SK-N-SH (cell line): ENCODE measurements around the gene ALOX5AP. TPM values are rescaled to one million over a fixed set of nuclear protein-coding genes. Genes with fewer than 3 reads are reported as not detected.

Experiments
- CTCF ChIA-PET: fragments of 300-600, 350-600 bp; formaldehyde crosslinking; extraction: SDS; loops from one replicate; lab custom pipeline; 2021; lab: Yijun Ruan, JAX
- POLR2A ChIA-PET: fragments of 350-600 bp; sonication (Branson Sonifier 250); formaldehyde crosslinking; extraction: SDS; loops from one replicate; lab custom pipeline; 2020; ENCODE audit warnings: antibody characterized with exemption, inconsistent platforms; lab: Yijun Ruan, JAX
- DNase-seq: peaks from one replicate; pipeline ENCODE4 v3.0.0; 2012
- H2AFZ ChIP-seq: fragments of 200-600 bp; sonication (generic); 2 replicates; pipeline ENCODE4 v1.8.1; 2016; ENCODE audit warnings: antibody characterized with exemption, mild to moderate bottlenecking, low read depth
- H3F3A ChIP-seq: fragments of 200-600 bp; sonication (generic); replicated peaks from 2 replicates; pipeline ENCODE3; 2016; ENCODE audit warnings: antibody characterized with exemption, mild to moderate bottlenecking; ENCODE audit not compliant: insufficient read depth
- H3K27ac ChIP-seq, 2 experiments: fragments of 200-500 bp in 1 of 2; fragments of 200-600 bp in 1 of 2; sonication (Bioruptor generic) in 1 of 2; sonication (generic), shearing (Covaris generic) in 1 of 2; 2 replicates each; pipeline versions ENCODE4 v1.5.1 to v1.6.1; 2014 to 2016; ENCODE audit warnings: low read depth in 2 of 2, inconsistent platforms in 1 of 2, low read length in 1 of 2, mild to moderate bottlenecking in 1 of 2, mixed read lengths in 1 of 2
- H3K27me3 ChIP-seq: fragments of 200-600 bp; sonication (generic), shearing (Covaris generic); 2 replicates; pipeline ENCODE4 v1.6.1; 2016; ENCODE audit warnings: mixed run types; ENCODE audit not compliant: insufficient read depth
- H3K36me3 ChIP-seq, 2 experiments: fragments of 200-500 bp in 1 of 2; fragments of 200-600 bp in 1 of 2; sonication (Bioruptor generic) in 1 of 2; sonication (generic) in 1 of 2; replicated peaks in 1 of 2; 2 replicates each; pipeline versions ENCODE3 to v1.5.1; 2014 to 2016; ENCODE audit warnings: low read length in 1 of 2, mild to moderate bottlenecking in 1 of 2; ENCODE audit not compliant: insufficient read depth in 2 of 2, control insufficient read depth in 1 of 2
- H3K4me1 ChIP-seq, 2 experiments: fragments of 200-500 bp in 1 of 2; fragments of 200-600 bp in 1 of 2; sonication (Bioruptor generic) in 1 of 2; sonication (generic), shearing (Covaris generic) in 1 of 2; 2 replicates each; pipeline versions ENCODE4 v1.5.1 to v1.6.1; 2014 to 2016; ENCODE audit warnings: low read depth in 1 of 2, low read length in 1 of 2, mixed run types in 1 of 2; ENCODE audit not compliant: insufficient read depth in 2 of 2, control insufficient read depth in 1 of 2
- H3K4me2 ChIP-seq: fragments of 200-600 bp; sonication (generic), shearing (Covaris generic); 2 replicates; pipeline ENCODE4 v1.6.1; 2017; ENCODE audit warnings: mixed run types
- H3K4me3 ChIP-seq, 2 experiments: fragments of 200-500 bp in 1 of 2; fragments of 200-600 bp in 1 of 2; sonication (Bioruptor generic) in 1 of 2; sonication (generic), shearing (Covaris generic) in 1 of 2; 2 replicates each; pipeline versions ENCODE4 v1.5.1 to v1.8.1; 2014 to 2016; ENCODE audit warnings: low read depth in 2 of 2, inconsistent platforms in 1 of 2, low read length in 1 of 2, mild to moderate bottlenecking in 1 of 2, mixed read lengths in 1 of 2, moderate library complexity in 1 of 2
- H3K79me2 ChIP-seq: fragments of 200-600 bp; sonication (generic); 2 replicates; pipeline ENCODE4 v1.8.1; 2017; ENCODE audit warnings: mild to moderate bottlenecking; ENCODE audit not compliant: insufficient read depth
- H3K9ac ChIP-seq: fragments of 200-600 bp; sonication (generic); 2 replicates; pipeline ENCODE4 v1.6.1; 2017; ENCODE audit warnings: mixed run types
- H3K9me2 ChIP-seq: fragments of 200-600 bp; sonication (generic); 2 replicates; pipeline ENCODE4 v1.6.1; 2017; ENCODE audit warnings: mixed run types
- H3K9me3 ChIP-seq: fragments of 200-600 bp; sonication (generic); 2 replicates; pipeline ENCODE4 v1.6.1; 2017; ENCODE audit warnings: mixed run types, mild to moderate bottlenecking, moderate library complexity
- H4K20me1 ChIP-seq: fragments of 200-600 bp; sonication (generic); 2 replicates; pipeline ENCODE4 v1.6.1; 2017; ENCODE audit warnings: mild to moderate bottlenecking, mixed run types; ENCODE audit not compliant: insufficient read depth
- ELF1 ChIP-seq: IDR thresholded peaks from 2 replicates; pipeline ENCODE4 v1.4.0; 2012
- EZH2phosphoT487 ChIP-seq: fragments of 200-600 bp; sonication (generic); IDR thresholded peaks from 2 replicates; pipeline ENCODE4 v1.6.1; 2017; ENCODE audit warnings: low read depth, mixed run types, mild to moderate bottlenecking, antibody characterized with exemption, moderate library complexity, borderline replicate concordance
- FOXM1 ChIP-seq: IDR thresholded peaks from 2 replicates; pipeline ENCODE4 v1.4.0; 2012; ENCODE audit warnings: low read depth, mild to moderate bottlenecking
- GABPA ChIP-seq: IDR thresholded peaks from 2 replicates; pipeline ENCODE4 v1.4.0; 2012; ENCODE audit warnings: low read depth, mild to moderate bottlenecking
- MEF2A ChIP-seq: IDR thresholded peaks from 2 replicates; pipeline ENCODE4 v1.4.0; 2012; ENCODE audit warnings: low read depth, borderline replicate concordance
- POLR2AphosphoS5 ChIP-seq: IDR thresholded peaks from 2 replicates; pipeline ENCODE4 v1.6.1; 2012; ENCODE audit warnings: low read depth, low read length
- RCOR1 ChIP-seq: fragments of 150-350 bp; IDR thresholded peaks from 2 replicates; pipeline ENCODE4 v1.6.1; 2017; ENCODE audit warnings: antibody characterized with exemption, low read length
- SIN3A ChIP-seq: IDR thresholded peaks from 2 replicates; pipeline ENCODE4 v1.6.1; 2012; ENCODE audit warnings: low read depth, mild to moderate bottlenecking, low read length, moderate library complexity, borderline replicate concordance
- whole genome bisulfite sequencing: methylation state at CpG from one replicate; pipeline ENCODE4 v1.1.6; 2017; ENCODE audit warnings: low lambda C conversion rate; 5-methylcytosine and 5-hydroxymethylcytosine counted together
- polyA plus RNA-seq, 3 experiments: library from polyadenylated mRNA; depleted of rRNA; stranded (reverse); fragments of >200 nt; gene quantifications; 2 replicates each; pipeline ENCODE4 v1.2.3, GENCODE V29; 2012
- TF ChIP-seq, protein P1 (sequence below): IDR thresholded peaks from 2 replicates; pipeline ENCODE4 v1.4.0; 2012; ENCODE audit warnings: low read depth
- TF ChIP-seq, protein P2 (sequence below): IDR thresholded peaks from 2 replicates; pipeline ENCODE4 v1.4.0; 2012; ENCODE audit warnings: low read depth, borderline replicate concordance
- TF ChIP-seq, protein P3 (sequence below): IDR thresholded peaks from 2 replicates; pipeline ENCODE4 v1.4.0; 2012; ENCODE audit warnings: low read depth, borderline replicate concordance
- TF ChIP-seq, protein P4 (sequence below): fragments of 150-350 bp; IDR thresholded peaks from 2 replicates; pipeline ENCODE4 v1.6.1; 2016; ENCODE audit warnings: mild to moderate bottlenecking, low read depth, low read length

ALOX5AP gene
- polyA plus RNA-seq, 1 of the 3 experiments (the other 2 are of a cell fraction) = 1.3 TPM

DNA sequence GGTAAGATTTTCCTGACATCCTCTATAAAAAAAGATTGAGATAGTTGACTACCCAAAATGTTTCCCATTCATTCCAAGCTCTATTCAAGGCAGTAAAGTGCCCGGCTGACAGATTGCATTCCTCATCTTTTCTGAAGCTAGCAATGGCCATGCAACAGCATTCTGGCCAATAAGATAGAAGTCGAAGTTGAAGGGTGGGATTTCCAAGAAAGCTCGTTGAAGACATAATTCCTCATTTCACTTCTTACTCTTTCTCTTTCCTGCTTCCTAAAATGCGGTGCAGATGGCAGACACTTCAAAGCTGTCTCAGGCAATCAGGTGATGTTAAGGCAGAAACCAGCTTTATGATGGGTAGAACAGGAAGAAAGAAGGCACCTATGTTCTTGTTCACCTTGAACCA lies 13.4 kb upstream of the ALOX5AP start (continued):
- TF ChIP-seq MEF2A (no peak), EZH2phosphoT487 (no peak), FOXM1 (no peak), POLR2AphosphoS5 (no peak), RCOR1 (no peak)
- TF ChIP-seq, protein P1, sequence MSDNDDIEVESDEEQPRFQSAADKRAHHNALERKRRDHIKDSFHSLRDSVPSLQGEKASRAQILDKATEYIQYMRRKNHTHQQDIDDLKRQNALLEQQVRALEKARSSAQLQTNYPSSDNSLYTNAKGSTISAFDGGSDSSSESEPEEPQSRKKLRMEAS = no peak

DNA sequence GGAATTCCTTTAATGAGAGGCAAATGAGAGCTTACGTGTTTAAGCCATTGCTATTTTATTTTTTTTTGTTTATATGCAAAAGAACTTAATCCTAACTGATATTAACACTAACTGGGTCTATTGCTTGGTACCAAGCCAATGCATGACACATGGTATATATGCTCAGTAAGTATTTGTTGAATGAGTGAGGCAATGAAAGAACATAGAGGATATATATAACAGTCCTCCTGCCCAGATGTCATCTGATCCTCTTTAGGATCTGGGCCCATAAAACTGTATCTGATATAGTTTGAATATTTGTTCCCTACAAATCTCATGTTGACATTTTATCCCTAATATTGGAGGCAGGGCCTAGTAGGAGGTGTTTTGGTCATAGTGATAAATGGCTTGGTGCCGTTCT lies 13.0 kb upstream of the ALOX5AP start:
- no peak overlapping the region for H3K4me3 ChIP-seq
- H3F3A ChIP-seq = peaks cover 19% of the 10 kb centered on the region
- 96% methylated on average over 2 of the region's 2 CpGs for WGBS
- TF ChIP-seq RCOR1 (no peak), MEF2A (no peak), SIN3A (no peak), ELF1 (no peak), GABPA (no peak), POLR2AphosphoS5 (no peak)
- TF ChIP-seq, protein P2, sequence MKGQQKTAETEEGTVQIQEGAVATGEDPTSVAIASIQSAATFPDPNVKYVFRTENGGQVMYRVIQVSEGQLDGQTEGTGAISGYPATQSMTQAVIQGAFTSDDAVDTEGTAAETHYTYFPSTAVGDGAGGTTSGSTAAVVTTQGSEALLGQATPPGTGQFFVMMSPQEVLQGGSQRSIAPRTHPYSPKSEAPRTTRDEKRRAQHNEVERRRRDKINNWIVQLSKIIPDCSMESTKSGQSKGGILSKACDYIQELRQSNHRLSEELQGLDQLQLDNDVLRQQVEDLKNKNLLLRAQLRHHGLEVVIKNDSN = no peak
- TF ChIP-seq, protein P3, sequence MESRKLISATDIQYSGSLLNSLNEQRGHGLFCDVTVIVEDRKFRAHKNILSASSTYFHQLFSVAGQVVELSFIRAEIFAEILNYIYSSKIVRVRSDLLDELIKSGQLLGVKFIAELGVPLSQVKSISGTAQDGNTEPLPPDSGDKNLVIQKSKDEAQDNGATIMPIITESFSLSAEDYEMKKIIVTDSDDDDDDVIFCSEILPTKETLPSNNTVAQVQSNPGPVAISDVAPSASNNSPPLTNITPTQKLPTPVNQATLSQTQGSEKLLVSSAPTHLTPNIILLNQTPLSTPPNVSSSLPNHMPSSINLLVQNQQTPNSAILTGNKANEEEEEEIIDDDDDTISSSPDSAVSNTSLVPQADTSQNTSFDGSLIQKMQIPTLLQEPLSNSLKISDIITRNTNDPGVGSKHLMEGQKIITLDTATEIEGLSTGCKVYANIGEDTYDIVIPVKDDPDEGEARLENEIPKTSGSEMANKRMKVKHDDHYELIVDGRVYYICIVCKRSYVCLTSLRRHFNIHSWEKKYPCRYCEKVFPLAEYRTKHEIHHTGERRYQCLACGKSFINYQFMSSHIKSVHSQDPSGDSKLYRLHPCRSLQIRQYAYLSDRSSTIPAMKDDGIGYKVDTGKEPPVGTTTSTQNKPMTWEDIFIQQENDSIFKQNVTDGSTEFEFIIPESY = no peak
- TF ChIP-seq, protein P1 = no peak
- TF ChIP-seq, protein P4, sequence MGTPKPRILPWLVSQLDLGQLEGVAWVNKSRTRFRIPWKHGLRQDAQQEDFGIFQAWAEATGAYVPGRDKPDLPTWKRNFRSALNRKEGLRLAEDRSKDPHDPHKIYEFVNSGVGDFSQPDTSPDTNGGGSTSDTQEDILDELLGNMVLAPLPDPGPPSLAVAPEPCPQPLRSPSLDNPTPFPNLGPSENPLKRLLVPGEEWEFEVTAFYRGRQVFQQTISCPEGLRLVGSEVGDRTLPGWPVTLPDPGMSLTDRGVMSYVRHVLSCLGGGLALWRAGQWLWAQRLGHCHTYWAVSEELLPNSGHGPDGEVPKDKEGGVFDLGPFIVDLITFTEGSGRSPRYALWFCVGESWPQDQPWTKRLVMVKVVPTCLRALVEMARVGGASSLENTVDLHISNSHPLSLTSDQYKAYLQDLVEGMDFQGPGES = no peak
- H3K4me2 ChIP-seq = no peak overlapping the region
- H3K9ac ChIP-seq = no peak overlapping the region
- CTCF ChIA-PET = no interaction called here
- no peak overlapping the region for H2AFZ ChIP-seq
- H3K79me2 ChIP-seq = no peaks in the 10 kb centered on the region
- peaks cover 0 to 14% of the 10 kb centered on the region in 2 experiments; a peak in 1 of 4 replicates for H3K4me1 ChIP-seq
- no peak for DNase-seq
- no peaks in the 10 kb centered on the region for H3K9me3 ChIP-seq
- H4K20me1 ChIP-seq = no peaks in the 10 kb centered on the region
- no peaks in the 10 kb centered on the region for H3K36me3 ChIP-seq
- no peaks in the 10 kb centered on the region for H3K9me2 ChIP-seq
- POLR2A ChIA-PET = no interaction called here
- H3K27ac ChIP-seq = no peak overlapping the region
- no peaks in the 10 kb centered on the region for H3K27me3 ChIP-seq
